ENCODE measurements around the gene HOOK1.

- TF ChIP-seq POLR2A (IDR thresholded peaks at IDR 0.05), result no peak
- no peak for TF ChIP-seq CTCF (IDR thresholded peaks at IDR 0.05)
- TF ChIP-seq EP300 (IDR thresholded peaks at IDR 0.05), result no peak
Observed at GRCh38 chr1:59769736-59770095, 45.0 kb upstream of the HOOK1 start.
